HEK293T (cell line): Measurements from ENCODE around the gene CPVL.

ENCODE experiments used
- ARNT ChIP-seq: fragments of 450-650 bp; IDR thresholded peaks from 2 replicates; pipeline ENCODE4 v1.6.1; 2017; ENCODE audit warnings: mild to moderate bottlenecking
- ELF4 ChIP-seq: fragments of 450-650 bp; IDR thresholded peaks from 2 replicates; pipeline ENCODE4 v1.6.1; 2017; ENCODE audit warnings: antibody characterized with exemption
- FOXM1 ChIP-seq: fragments of 450-650 bp; IDR thresholded peaks from 2 replicates; pipeline ENCODE4 v1.6.1; 2017; ENCODE audit warnings: mild to moderate bottlenecking, borderline replicate concordance
- HDGF ChIP-seq: fragments of 450-650 bp; IDR thresholded peaks from 2 replicates; pipeline ENCODE4 v1.6.1; 2017; ENCODE audit warnings: antibody characterized with exemption, borderline replicate concordance
- SP1 ChIP-seq: fragments of 450-650 bp; IDR thresholded peaks from 2 replicates; pipeline ENCODE4 v1.6.1; 2017
- TARDBP ChIP-seq: fragments of 450-650 bp; IDR thresholded peaks from 2 replicates; pipeline ENCODE4 v1.6.1; 2016
- TF ChIP-seq, protein P1 (sequence below): fragments of 450-650 bp; IDR thresholded peaks from 2 replicates; pipeline ENCODE4 v1.6.1; 2016

DNA sequence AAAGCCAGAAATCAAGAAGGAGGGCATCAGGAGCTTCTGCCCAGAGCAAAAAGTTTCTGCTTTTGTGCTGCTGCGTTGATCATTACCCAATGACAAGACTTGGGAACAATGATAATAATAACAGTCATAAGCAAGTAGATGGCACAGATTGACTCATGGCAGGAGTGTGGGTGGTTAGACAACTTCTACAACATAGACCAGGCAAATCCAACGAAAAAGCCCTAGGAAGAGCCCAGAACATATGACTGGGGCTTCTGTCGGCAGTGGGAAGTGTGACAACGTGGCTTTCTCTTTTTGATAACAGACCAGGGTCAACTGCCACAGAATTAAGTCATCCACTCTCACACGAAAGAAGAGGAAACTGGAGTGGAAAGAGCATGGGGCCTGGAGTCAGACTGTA lies 102.8 kb downstream of the CPVL start:
- TF ChIP-seq FOXM1: no peak
- TF ChIP-seq TARDBP: no peak
- TF ChIP-seq HDGF: no peak
- TF ChIP-seq ELF4: no peak
- TF ChIP-seq, protein P1, sequence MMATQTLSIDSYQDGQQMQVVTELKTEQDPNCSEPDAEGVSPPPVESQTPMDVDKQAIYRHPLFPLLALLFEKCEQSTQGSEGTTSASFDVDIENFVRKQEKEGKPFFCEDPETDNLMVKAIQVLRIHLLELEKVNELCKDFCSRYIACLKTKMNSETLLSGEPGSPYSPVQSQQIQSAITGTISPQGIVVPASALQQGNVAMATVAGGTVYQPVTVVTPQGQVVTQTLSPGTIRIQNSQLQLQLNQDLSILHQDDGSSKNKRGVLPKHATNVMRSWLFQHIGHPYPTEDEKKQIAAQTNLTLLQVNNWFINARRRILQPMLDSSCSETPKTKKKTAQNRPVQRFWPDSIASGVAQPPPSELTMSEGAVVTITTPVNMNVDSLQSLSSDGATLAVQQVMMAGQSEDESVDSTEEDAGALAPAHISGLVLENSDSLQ: no peak
- no peak for TF ChIP-seq ARNT
- no peak for TF ChIP-seq SP1
